HG03095 (cell line): ENCODE measurements around the gene KIFAP3.
"Not testable (repeated sequence)": the region's sequence is repeated elsewhere in the genome, so short reads cannot be mapped to it uniquely, and the experiment has no call there.

Source experiments
- ATAC-seq: cut with Tn5 transposase; IDR thresholded peaks from one replicate; pipeline ENCODE4 v1.9.1; 2021; ENCODE audit warnings: moderate library complexity; ENCODE audit not compliant: unreplicated experiment

Gene KIFAP3

GRCh38 chr1:170063109-170063826 lies 11.2 kb downstream of the KIFAP3 start:
- no peak for ATAC-seq

GRCh38 chr1:170061676-170062075 lies 12.8 kb downstream of the KIFAP3 start:
- ATAC-seq, result not testable (repeated sequence)

GRCh38 chr1:170060015-170060520 lies 14.4 kb downstream of the KIFAP3 start:
- not testable (repeated sequence) for ATAC-seq

- no peak for ATAC-seq
Observed at GRCh38 chr1:170049176-170049800, 25.2 kb downstream of the KIFAP3 start.

GRCh38 chr1:170048515-170048914 lies 26.0 kb downstream of the KIFAP3 start:
- ATAC-seq, result no peak

- no peak for ATAC-seq
Observed at GRCh38 chr1:170044187-170044586, 30.3 kb downstream of the KIFAP3 start.

GRCh38 chr1:170041423-170042192 lies 32.9 kb downstream of the KIFAP3 start:
- no peak for ATAC-seq

- ATAC-seq, result no peak
Observed at GRCh38 chr1:170032531-170033280, 41.8 kb downstream of the KIFAP3 start.

- ATAC-seq, result no peak
Observed at GRCh38 chr1:170030212-170030611, 44.3 kb downstream of the KIFAP3 start.

GRCh38 chr1:170027760-170028159 lies 46.7 kb downstream of the KIFAP3 start:
- ATAC-seq, result no peak

GRCh38 chr1:170020859-170021258 lies 53.6 kb downstream of the KIFAP3 start:
- no peak for ATAC-seq

- ATAC-seq, result no peak
Observed at GRCh38 chr1:170017478-170017877, 57.0 kb downstream of the KIFAP3 start.

- ATAC-seq, result no peak
Observed at GRCh38 chr1:170012920-170013319, 61.6 kb downstream of the KIFAP3 start.

GRCh38 chr1:170010443-170010842 lies 64.1 kb downstream of the KIFAP3 start:
- ATAC-seq, result no peak

- ATAC-seq, result no peak
Observed at GRCh38 chr1:170009551-170009950, 64.9 kb downstream of the KIFAP3 start.

- not testable (repeated sequence) for ATAC-seq
Observed at GRCh38 chr1:170008745-170009144, 65.8 kb downstream of the KIFAP3 start.

GRCh38 chr1:170003270-170003835 lies 71.1 kb downstream of the KIFAP3 start:
- not testable (repeated sequence) for ATAC-seq

- no peak for ATAC-seq
Observed at GRCh38 chr1:170001266-170001665, 73.2 kb downstream of the KIFAP3 start.

GRCh38 chr1:169999761-170000160 lies 74.7 kb downstream of the KIFAP3 start:
- no peak for ATAC-seq

- no peak for ATAC-seq
Observed at GRCh38 chr1:169999331-169999741, 75.2 kb downstream of the KIFAP3 start.

- no peak for ATAC-seq
Observed at GRCh38 chr1:169995993-169996392, 78.5 kb downstream of the KIFAP3 start.
